Common myeloid progenitor, CD34-positive (primary cell): ENCODE data around the gene TCF21.
"Not testable (repeated sequence)": the region's sequence is repeated elsewhere in the genome, so short reads cannot be mapped to it uniquely, and the experiment has no call there.

ENCODE experiments used
- CTCF ChIA-PET: fragments of 350-600 bp; sonication (Branson Sonifier 250); formaldehyde crosslinking; loops from one replicate; lab custom pipeline; 2021; ENCODE audit warnings: antibody characterized with exemption; lab: Charles Lee
- POLR2A ChIA-PET: fragments of 350-600 bp; sonication (Branson Sonifier 250); formaldehyde crosslinking; loops from one replicate; lab custom pipeline; 2021; ENCODE audit warnings: antibody characterized with exemption; lab: Charles Lee
- DNase-seq, 3 donors: peaks; one replicate each; pipeline versions ENCODE4 v3.0.0 to v3.0.0-alpha.2; 2013
- H3K27ac ChIP-seq, 2 experiments: 1 replicate in 1 of 2; 2 replicates in 1 of 2; pipeline ENCODE4 v1.7.0; 2013; ENCODE audit warnings: inconsistent platforms in 2 of 2, low read length in 2 of 2, mild to moderate bottlenecking in 2 of 2, low read depth in 1 of 2, moderate library complexity in 1 of 2; ENCODE audit not compliant: severe bottlenecking in 2 of 2, insufficient read depth in 1 of 2, poor library complexity in 1 of 2
- H3K27me3 ChIP-seq, 5 experiments: replicated peaks in 2 of 5; 1 replicate in 3 of 5; 2 replicates in 2 of 5; pipeline versions ENCODE4 v1.6.1 to v1.7.0; 2013; ENCODE audit warnings: low read length in 4 of 5, mild to moderate bottlenecking in 2 of 5, moderate library complexity in 2 of 5, inconsistent platforms in 1 of 5; ENCODE audit not compliant: insufficient read depth in 5 of 5, control insufficient read depth in 4 of 5
- H3K36me3 ChIP-seq, 4 experiments: 1 replicate in 2 of 4; 2 replicates in 2 of 4; pipeline versions ENCODE4 v1.6.1 to v1.7.0; 2013; ENCODE audit warnings: low read length in 3 of 4, control low read depth in 1 of 4, mild to moderate bottlenecking in 1 of 4; ENCODE audit not compliant: control insufficient read depth in 4 of 4, insufficient read depth in 4 of 4
- H3K4me1 ChIP-seq, 4 experiments: 1 replicate in 3 of 4; 2 replicates in 1 of 4; pipeline versions ENCODE4 v1.6.1 to v1.7.1; 2013; ENCODE audit warnings: low read length in 3 of 4, mild to moderate bottlenecking in 3 of 4, control low read depth in 1 of 4, inconsistent platforms in 1 of 4, moderate library complexity in 1 of 4; ENCODE audit not compliant: control insufficient read depth in 4 of 4, insufficient read depth in 4 of 4; ENCODE audit errors: control extremely low read depth in 1 of 4
- H3K4me3 ChIP-seq, 7 experiments: 1 replicate in 4 of 7; 2 replicates in 3 of 7; pipeline versions ENCODE4 v1.5.1 to v1.7.0; 2013; ENCODE audit warnings: mild to moderate bottlenecking in 7 of 7, low read length in 6 of 7, moderate library complexity in 6 of 7, inconsistent platforms in 2 of 7, low read depth in 2 of 7, control low read depth in 1 of 7; ENCODE audit not compliant: insufficient read depth in 4 of 7, control insufficient read depth in 1 of 7; ENCODE audit errors: extremely low read depth in 1 of 7
- H3K9me3 ChIP-seq, 5 experiments: 1 replicate in 4 of 5; 2 replicates in 1 of 5; pipeline versions ENCODE4 v1.6.1 to v1.7.1; 2013; ENCODE audit warnings: low read length in 4 of 5, mild to moderate bottlenecking in 2 of 5, inconsistent platforms in 1 of 5, low read depth in 1 of 5, moderate library complexity in 1 of 5; ENCODE audit not compliant: control insufficient read depth in 4 of 5, insufficient read depth in 2 of 5; ENCODE audit errors: control extremely low read depth in 1 of 5
- WGBS: methylation state at CpG from one replicate; pipeline ENCODE4 v1.1.5; 2013; ENCODE audit not compliant: insufficient coverage; 5-methylcytosine and 5-hydroxymethylcytosine counted together

TCF21 gene

DNA sequence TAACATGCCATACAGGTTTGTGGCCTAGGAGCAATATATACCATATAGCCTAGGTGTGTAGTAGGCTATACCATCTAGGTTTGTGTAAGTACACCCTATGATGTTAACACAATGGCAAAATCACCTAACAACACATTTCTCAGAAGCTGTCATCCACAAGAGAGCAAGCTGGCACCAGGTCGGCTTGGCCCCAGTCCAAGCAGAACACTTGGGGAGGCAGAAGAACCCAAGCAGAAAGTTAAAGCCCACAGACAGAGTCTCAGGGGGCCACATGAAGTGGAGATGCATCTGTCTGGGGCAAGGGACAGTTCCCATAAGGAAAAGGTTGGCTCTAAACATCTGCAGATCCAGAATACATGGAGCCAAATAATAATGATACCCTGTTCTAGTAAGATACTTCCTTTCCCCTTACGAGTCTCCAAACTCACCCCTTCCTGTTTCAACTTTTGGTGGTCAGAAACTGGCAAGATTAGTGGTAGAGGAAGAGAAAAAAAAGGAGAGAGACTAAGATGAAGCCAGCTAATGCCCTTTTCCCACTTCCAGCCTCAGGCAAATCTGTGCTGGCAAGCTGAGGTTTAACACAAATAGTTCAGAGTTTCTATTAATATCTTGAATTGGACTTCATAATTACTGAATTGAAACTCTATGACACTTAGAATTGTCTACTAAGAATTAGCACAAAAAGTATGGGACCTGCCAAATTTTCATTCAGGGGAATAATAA is 29.5 kb downstream of the TCF21 start:
- H3K27me3 ChIP-seq, result peaks cover 3 to 21% (median 12%) of the 10 kb centered on the region in 5 experiments
- no peaks in the 10 kb centered on the region for H3K36me3 ChIP-seq
- WGBS, result no CpG with 5 or more reads among the region's 2 CpGs
- H3K27ac ChIP-seq, result no peak overlapping the region
- ChIA-PET POLR2A (no interaction called here), CTCF (interaction anchor here (1.4 to 2.9 kb wide), 3 partner anchors 81 to 192 kb away, joined by 4 to 12 read pairs (median 4); no protein-coding TSS in a partner anchor)
- DNase-seq, result peak in 1 of 3 donors; percentile 8
- peaks cover 0 to 11% (median 5%) of the 10 kb centered on the region in 4 experiments for H3K4me1 ChIP-seq
- H3K9me3 ChIP-seq, result peaks cover 0 to 5% (median 0%) of the 10 kb centered on the region in 5 experiments
- no peak overlapping the region for H3K4me3 ChIP-seq

DNA sequence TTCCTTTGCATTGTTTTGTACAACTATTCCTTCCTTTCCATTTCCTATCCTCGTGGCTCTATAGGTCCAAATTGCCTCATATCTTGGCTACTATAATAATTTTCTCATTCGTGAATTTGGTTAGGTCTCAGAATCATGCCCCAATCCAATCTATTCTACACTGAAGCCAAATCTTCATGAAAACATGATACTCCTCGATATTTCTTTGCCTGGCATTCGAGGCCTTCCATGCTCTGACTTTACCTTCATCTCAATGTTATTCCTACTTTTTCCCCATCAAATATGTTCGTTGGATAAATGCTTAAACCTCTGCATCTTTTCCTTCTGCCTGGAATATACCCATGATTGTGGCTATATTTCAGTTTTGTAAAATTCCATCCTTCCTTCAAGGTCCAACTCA is 30.4 kb downstream of the TCF21 start:
- Histone ChIP-seq H3K4me3 (no peak overlapping the region), H3K27ac (no peak overlapping the region), H3K36me3 (no peaks in the 10 kb centered on the region), H3K4me1 (peaks cover 0 to 11% (median 5%) of the 10 kb centered on the region in 4 experiments), H3K27me3 (peaks cover 4 to 19% (median 9%) of the 10 kb centered on the region in 5 experiments), H3K9me3 (no peaks in the 10 kb centered on the region)
- no peak for DNase-seq
- WGBS, result 89% methylated on average over 5 of the region's 5 CpGs
- ChIA-PET CTCF (interaction anchor here (1.4 to 6.5 kb wide), 3 partner anchors 82 to 350 kb away, joined by 4 to 211 read pairs (median 29); no protein-coding TSS in a partner anchor), POLR2A (no interaction called here)

DNA sequence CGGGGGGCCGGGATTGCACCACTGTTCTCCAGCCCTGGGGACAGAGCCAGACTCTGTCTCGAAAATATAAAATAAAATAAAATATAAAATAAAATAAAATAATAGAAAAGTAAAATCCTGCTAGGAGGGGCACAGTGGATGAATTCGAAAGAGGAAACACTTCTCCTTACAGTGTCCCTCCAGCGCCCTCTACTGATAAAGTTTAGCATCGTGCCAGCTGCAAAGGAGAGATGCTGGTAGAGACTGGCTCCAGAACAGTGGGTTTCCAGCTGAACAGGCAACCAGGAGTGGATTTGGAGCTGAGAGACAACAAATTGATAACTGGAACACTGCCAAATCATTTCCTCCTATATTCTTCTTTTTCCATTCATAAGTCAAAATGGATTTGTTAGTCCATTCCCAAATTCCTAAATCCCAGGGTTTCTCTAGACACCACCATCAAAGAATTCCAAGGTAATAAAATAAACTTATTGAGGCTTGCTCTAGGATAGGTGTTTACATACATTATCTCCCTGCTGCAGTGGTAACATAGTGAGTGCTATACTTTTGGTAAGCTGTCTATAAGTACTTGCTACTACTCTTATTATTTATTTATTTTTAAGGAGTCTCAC is 32.4 kb downstream of the TCF21 start:
- H3K27ac ChIP-seq, result no peak overlapping the region
- H3K4me3 ChIP-seq, result no peak overlapping the region
- H3K27me3 ChIP-seq, result peaks cover 0 to 22% (median 6%) of the 10 kb centered on the region in 5 experiments
- POLR2A ChIA-PET, result no interaction called here
- CTCF ChIA-PET, result interaction anchor here (0.7 to 6.5 kb wide), 24 partner anchors 10 to 352 kb away, joined by 3 to 211 read pairs (median 4); no protein-coding TSS in a partner anchor
- H3K4me1 ChIP-seq, result peaks cover 0 to 11% (median 5%) of the 10 kb centered on the region in 4 experiments
- WGBS, result 7% methylated on average over 3 of the region's 6 CpGs
- no peaks in the 10 kb centered on the region for H3K9me3 ChIP-seq
- no peaks in the 10 kb centered on the region for H3K36me3 ChIP-seq
- DNase-seq, result peak; percentile 81 to 92 (median 88)

DNA sequence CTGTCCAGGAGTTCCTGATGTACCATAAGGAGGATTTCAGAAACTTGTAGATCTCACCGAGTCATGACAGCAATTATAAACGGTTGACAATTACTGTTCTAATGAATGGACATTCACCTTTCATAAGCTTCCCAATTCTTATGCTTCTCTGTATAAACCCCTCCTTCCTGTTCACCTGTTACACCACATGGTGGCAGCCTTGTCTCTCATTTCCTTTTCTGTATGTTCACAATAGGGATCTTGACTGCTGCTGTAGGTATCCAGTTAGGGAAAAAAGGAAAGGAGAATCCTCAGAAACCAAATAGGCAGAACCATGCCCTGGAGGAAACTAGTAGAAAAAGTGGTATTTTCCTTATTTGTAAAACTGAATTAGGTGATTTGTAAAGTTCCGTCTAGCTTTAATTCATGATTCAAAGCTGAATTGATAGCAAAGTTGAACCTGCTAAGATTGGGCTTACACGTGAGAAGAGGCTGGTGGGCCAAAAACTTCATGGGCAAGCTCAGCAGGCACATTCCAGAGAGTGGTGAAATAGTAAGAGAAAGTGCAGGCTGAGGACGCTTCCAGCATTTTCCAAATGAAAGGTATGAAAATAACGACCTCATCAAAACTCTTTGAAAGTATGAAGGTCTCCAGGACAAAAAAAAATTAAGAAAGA is 35.2 kb downstream of the TCF21 start:
- peaks cover 3 to 40% (median 8%) of the 10 kb centered on the region in 5 experiments for H3K27me3 ChIP-seq
- DNase-seq, result peak; percentile 72 to 79 (median 74)
- POLR2A ChIA-PET, result no interaction called here

DNA sequence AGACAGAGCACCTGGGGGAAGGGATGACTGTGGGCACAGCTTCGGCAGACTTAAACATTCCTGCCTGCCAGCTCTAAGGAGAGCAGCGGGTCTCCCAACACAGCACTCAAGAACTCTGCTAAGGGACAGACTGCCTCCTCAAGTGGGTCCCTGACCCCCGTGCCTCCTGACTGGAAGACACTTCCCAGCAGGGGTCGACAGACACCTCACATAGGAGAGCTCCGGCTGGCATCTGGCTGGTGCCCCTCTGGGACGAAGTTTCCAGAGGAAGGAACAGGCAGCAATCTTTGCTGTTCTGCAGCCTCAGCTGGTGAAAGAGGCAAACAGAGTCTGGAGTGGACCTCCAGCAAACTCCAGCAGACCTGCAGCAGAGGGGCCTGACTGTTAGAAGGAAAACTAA is 42.3 kb downstream of the TCF21 start:
- H3K4me3 ChIP-seq, H3K9me3 ChIP-seq, POLR2A ChIA-PET, H3K4me1 ChIP-seq, H3K27ac ChIP-seq, DNase-seq, H3K36me3 ChIP-seq: not testable (repeated sequence)
- WGBS, result 91% methylated on average over 4 of the region's 6 CpGs
- CTCF ChIA-PET, result interaction anchor here (1.2 to 2.3 kb wide), 4 partner anchors 9 to 161 kb away, joined by 3 to 7 read pairs (median 3); no protein-coding TSS in a partner anchor
- peaks cover 3 to 19% (median 5%) of the 10 kb centered on the region in 5 experiments for H3K27me3 ChIP-seq

More for the DNA sequence above, 35.2 kb downstream of the TCF21 start:
- no peaks in the 10 kb centered on the region for H3K9me3 ChIP-seq
- 28% methylated on average over 5 of the region's 6 CpGs for WGBS
- H3K27ac ChIP-seq, result no peak overlapping the region
- H3K4me3 ChIP-seq, result no peak overlapping the region
- CTCF ChIA-PET, result interaction anchor here (0.7 to 6.5 kb wide), 38 partner anchors 8 to 735 kb away, joined by 3 to 211 read pairs (median 4); partner anchors contain the start of gene TBPL1
- H3K36me3 ChIP-seq, result no peaks in the 10 kb centered on the region
- no peaks in the 10 kb centered on the region for H3K4me1 ChIP-seq

DNA sequence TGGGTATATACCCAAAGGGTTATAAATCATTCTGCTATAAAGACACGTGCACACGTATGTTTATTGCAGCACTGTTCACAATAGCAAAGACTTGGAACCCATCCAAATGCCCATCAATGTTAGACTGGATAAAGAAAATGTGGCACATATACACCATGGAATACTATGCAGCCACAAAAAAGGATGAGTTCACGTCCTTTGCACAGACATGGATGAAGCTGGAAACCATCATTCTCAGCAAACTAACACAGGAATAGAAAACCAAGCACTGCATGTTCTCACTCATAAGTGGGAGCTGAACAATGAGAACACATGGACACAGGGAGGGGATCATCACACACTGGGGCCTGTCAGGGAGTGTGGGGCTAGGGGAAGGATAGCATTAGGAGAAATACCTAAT is 47.4 kb downstream of the TCF21 start:
- H3K27ac ChIP-seq, H3K27me3 ChIP-seq, H3K9me3 ChIP-seq, H3K4me3 ChIP-seq, H3K36me3 ChIP-seq, POLR2A ChIA-PET, H3K4me1 ChIP-seq, DNase-seq: not testable (repeated sequence)
- no CpG with 5 or more reads among the region's 3 CpGs for WGBS
- CTCF ChIA-PET, result interaction anchor here (1.5 to 1.7 kb wide), 2 partner anchors 12 to 15 kb away, joined by 4 read pairs; no protein-coding TSS in a partner anchor
